Measurements from ENCODE around the gene C12orf57.

DNA sequence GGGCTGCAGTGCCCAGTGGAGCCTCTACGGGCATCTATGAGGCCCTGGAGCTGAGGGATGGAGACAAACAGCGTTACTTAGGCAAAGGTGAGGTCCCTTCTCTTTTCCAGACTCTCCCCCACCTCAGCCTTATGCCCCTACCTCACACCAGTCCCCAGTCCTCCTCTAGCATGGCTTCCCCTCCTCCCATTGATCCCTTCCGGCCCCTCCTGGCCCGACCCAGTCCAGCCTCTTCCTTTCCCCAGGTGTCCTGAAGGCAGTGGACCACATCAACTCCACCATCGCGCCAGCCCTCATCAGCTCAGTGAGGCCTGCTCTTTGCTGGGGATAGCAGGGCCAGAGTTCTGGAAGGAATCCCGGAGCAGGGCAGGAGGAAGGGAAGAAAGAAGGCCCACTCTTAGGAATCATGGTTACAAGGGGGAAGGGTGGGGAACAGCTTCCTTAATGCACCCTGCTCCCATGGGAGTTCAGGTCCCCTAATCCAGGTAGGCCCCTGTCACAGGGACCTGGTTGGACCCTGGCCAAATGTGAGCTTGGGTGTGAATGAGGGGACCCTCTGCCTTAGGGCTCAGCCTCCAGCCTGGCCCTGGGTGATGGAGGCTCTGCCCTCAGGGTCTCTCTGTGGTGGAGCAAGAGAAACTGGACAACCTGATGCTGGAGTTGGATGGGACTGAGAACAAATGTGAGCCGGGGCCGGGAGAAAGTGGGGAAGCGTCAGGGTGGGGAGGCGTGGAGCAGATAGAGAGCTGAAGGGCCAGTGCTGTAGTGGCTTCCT lies 27.2 kb upstream of the C12orf57 start:
- TF ChIP-seq, protein P1, sequence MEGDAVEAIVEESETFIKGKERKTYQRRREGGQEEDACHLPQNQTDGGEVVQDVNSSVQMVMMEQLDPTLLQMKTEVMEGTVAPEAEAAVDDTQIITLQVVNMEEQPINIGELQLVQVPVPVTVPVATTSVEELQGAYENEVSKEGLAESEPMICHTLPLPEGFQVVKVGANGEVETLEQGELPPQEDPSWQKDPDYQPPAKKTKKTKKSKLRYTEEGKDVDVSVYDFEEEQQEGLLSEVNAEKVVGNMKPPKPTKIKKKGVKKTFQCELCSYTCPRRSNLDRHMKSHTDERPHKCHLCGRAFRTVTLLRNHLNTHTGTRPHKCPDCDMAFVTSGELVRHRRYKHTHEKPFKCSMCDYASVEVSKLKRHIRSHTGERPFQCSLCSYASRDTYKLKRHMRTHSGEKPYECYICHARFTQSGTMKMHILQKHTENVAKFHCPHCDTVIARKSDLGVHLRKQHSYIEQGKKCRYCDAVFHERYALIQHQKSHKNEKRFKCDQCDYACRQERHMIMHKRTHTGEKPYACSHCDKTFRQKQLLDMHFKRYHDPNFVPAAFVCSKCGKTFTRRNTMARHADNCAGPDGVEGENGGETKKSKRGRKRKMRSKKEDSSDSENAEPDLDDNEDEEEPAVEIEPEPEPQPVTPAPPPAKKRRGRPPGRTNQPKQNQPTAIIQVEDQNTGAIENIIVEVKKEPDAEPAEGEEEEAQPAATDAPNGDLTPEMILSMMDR (conservative IDR thresholded peaks at IDR 0.05 in 1 of 2, IDR thresholded peaks at IDR 0.05 in 1 of 2; ENCODE audit: extremely low read depth in 1 of 2, insufficient read depth in 1 of 2, low read depth in 1 of 2, low read length in 2 of 2), result no peak
- no peak for TF ChIP-seq EZH2 (IDR thresholded peaks at IDR 0.05; ENCODE audit: borderline replicate concordance, low read length)

Data from mammary epithelial cell (primary cell).